ENCODE results near the gene USP6NL.

USP6NL gene

DNA sequence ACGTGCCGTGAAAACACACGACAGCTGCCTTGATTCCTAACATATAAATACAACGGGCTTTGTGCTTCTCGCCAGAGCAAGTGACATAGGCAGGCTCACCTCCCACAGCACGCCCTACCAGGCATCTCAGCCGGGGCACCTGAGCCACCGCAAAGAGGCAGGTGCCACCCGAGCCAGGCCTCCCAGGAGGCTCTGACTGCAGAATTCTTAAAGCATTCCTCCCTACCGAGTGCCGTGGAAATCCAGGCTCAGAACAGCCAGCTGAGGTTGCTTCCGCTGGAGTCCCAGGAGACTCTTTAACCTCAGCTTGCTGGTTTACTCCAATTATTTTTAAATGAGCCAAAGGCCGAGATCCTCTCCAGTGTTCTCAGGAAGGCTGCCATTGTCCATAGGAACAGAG, 206.5 kb downstream of the USP6NL start:
- H3K9me3 ChIP-seq (ENCODE audit: insufficient read depth, low read depth, low read length): peaks cover 16% of the 10 kb centered on the region; the same call in 1 of the 2 replicates
- H3K4me1 ChIP-seq (ENCODE audit: insufficient read depth, low read length, poor library complexity, severe bottlenecking): peaks cover 46% of the 10 kb centered on the region
- no peak overlapping the region for H3K4me3 ChIP-seq (ENCODE audit: low read length, poor library complexity, severe bottlenecking)
- no peaks in the 10 kb centered on the region for H3K27me3 ChIP-seq (ENCODE audit: insufficient read depth, low read length, poor library complexity, severe bottlenecking)
- no peaks in the 10 kb centered on the region for H3K9me2 ChIP-seq (replicated peaks; ENCODE audit: low read depth, low read length)
- H3K4me2 ChIP-seq (ENCODE audit: low read depth, low read length, poor library complexity, severe bottlenecking): no peak overlapping the region
- H3K9ac ChIP-seq (ENCODE audit: low read depth, low read length, poor library complexity, severe bottlenecking): no peak overlapping the region
- no peak overlapping the region for H2AFZ ChIP-seq (ENCODE audit: low read length)
- TF ChIP-seq CTCF (conservative IDR thresholded peaks at IDR 0.05; ENCODE audit: low read length): no peak
- no peak for TF ChIP-seq EZH2phosphoT487 (IDR thresholded peaks at IDR 0.05; ENCODE audit: borderline replicate concordance)
- no peaks in the 10 kb centered on the region for H4K20me1 ChIP-seq (ENCODE audit: insufficient read depth, low read length, poor library complexity, severe bottlenecking)
- H3K79me2 ChIP-seq (ENCODE audit: insufficient read depth, low read length): no peaks in the 10 kb centered on the region
- no peaks in the 10 kb centered on the region for H3K36me3 ChIP-seq (ENCODE audit: insufficient read depth, low read length)
- H3F3A ChIP-seq (ENCODE audit: low read depth): no peaks in the 10 kb centered on the region; the same call in 1 of the 2 replicates
